ENCODE measurements around the gene SIDT1.

SIDT1 gene

GRCh38 chr3:113545594-113545993 lies 13.2 kb downstream of the SIDT1 start:
- DNase-seq (ENCODE audit: low read depth in 2 of 2) = no peak

- DNase-seq (ENCODE audit: low read depth in 2 of 2) = no peak
Observed at GRCh38 chr3:113546414-113546893, 14.1 kb downstream of the SIDT1 start.

GRCh38 chr3:113548501-113548900 lies 16.1 kb downstream of the SIDT1 start:
- DNase-seq (ENCODE audit: low read depth in 2 of 2) = no peak

GRCh38 chr3:113551820-113552219 lies 19.5 kb downstream of the SIDT1 start:
- DNase-seq (ENCODE audit: low read depth in 2 of 2) = no peak

- no peak for DNase-seq (ENCODE audit: low read depth in 2 of 2)
Observed at GRCh38 chr3:113552851-113553250, 20.5 kb downstream of the SIDT1 start.

- DNase-seq (ENCODE audit: low read depth in 2 of 2) = no peak
Observed at GRCh38 chr3:113555138-113555537, 22.8 kb downstream of the SIDT1 start.

- no peak for DNase-seq (ENCODE audit: low read depth in 2 of 2)
Observed at GRCh38 chr3:113556316-113556945, 24.1 kb downstream of the SIDT1 start.

- no peak for DNase-seq (ENCODE audit: low read depth in 2 of 2)
Observed at GRCh38 chr3:113556946-113557335, 24.6 kb downstream of the SIDT1 start.

GRCh38 chr3:113557374-113557773 lies 25.0 kb downstream of the SIDT1 start:
- no peak for DNase-seq (ENCODE audit: low read depth in 2 of 2)

- no peak for DNase-seq (ENCODE audit: low read depth in 2 of 2)
Observed at GRCh38 chr3:113559009-113559408, 26.7 kb downstream of the SIDT1 start.

GRCh38 chr3:113560271-113560670 lies 27.9 kb downstream of the SIDT1 start:
- no peak for DNase-seq (ENCODE audit: low read depth in 2 of 2)

- no peak for DNase-seq (ENCODE audit: low read depth in 2 of 2)
Observed at GRCh38 chr3:113560831-113561623, 28.7 kb downstream of the SIDT1 start.

- DNase-seq (ENCODE audit: low read depth in 2 of 2) = no peak
Observed at GRCh38 chr3:113565555-113565954, 33.2 kb downstream of the SIDT1 start.

- DNase-seq (ENCODE audit: low read depth in 2 of 2) = no peak
Observed at GRCh38 chr3:113570158-113570557, 37.8 kb downstream of the SIDT1 start.

GRCh38 chr3:113571360-113571759 lies 39.0 kb downstream of the SIDT1 start:
- no peak for DNase-seq (ENCODE audit: low read depth in 2 of 2)

- DNase-seq (ENCODE audit: low read depth in 2 of 2) = no peak
Observed at GRCh38 chr3:113573728-113574127, 41.4 kb downstream of the SIDT1 start.

- DNase-seq (ENCODE audit: low read depth in 2 of 2) = no peak
Observed at GRCh38 chr3:113574213-113574612, 41.9 kb downstream of the SIDT1 start.

- DNase-seq (ENCODE audit: low read depth in 2 of 2) = no peak
Observed at GRCh38 chr3:113575206-113575605, 42.9 kb downstream of the SIDT1 start.

- DNase-seq (ENCODE audit: low read depth in 2 of 2) = no peak
Observed at GRCh38 chr3:113585228-113585627, 52.9 kb downstream of the SIDT1 start.

GRCh38 chr3:113585720-113586119 lies 53.4 kb downstream of the SIDT1 start:
- no peak for DNase-seq (ENCODE audit: low read depth in 2 of 2)

- no peak for DNase-seq (ENCODE audit: low read depth in 2 of 2)
Observed at GRCh38 chr3:113588806-113589205, 56.5 kb downstream of the SIDT1 start.

GRCh38 chr3:113589971-113590370 lies 57.6 kb downstream of the SIDT1 start:
- DNase-seq (ENCODE audit: low read depth in 2 of 2) = no peak

GRCh38 chr3:113590983-113591382 lies 58.6 kb downstream of the SIDT1 start:
- DNase-seq (ENCODE audit: low read depth in 2 of 2) = no peak
